ENCODE measurements around the gene ABCA5. TPM values are rescaled to one million over a fixed set of nuclear protein-coding genes. Genes with fewer than 3 reads are reported as not detected.

Gene ABCA5
- total and polyA plus RNA-seq, 10 of the 15 experiments (the other 5 are each of a cell fraction or from before 2014, with no cell fraction given) = 11.8 to 31.1 (median 18.1) TPM

DNA sequence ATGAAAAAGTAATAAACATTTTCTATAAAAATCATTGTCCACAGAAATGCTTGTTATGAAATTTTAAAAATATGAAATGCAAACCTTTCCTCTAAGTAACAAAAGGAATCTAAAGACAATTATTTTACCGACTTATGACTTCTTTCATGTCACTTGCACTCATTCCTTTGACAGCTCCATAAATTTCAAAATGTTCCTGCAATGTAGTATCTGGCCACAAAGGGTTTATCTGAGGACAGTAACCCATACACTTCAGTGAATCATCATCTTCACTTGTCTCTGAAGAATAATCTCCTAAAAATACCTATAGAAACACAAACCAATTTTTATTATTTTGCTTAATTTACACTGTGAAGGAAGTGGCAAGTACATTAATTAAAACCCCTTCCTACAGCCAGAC, 72.7 kb downstream of the ABCA5 start:
- Histone ChIP-seq H3K4me1 (ENCODE audit: control insufficient read depth, insufficient read depth, low read length) (no peaks in the 10 kb centered on the region), H2AFZ (ENCODE audit: control insufficient read depth, low read depth, low read length) (no peak overlapping the region), H3K79me2 (ENCODE audit: control insufficient read depth, insufficient read depth, low read length) (no peaks in the 10 kb centered on the region), H3K36me3 (ENCODE audit: control insufficient read depth in 2 of 2, insufficient read depth in 2 of 2, low read length in 1 of 2) (peaks cover 0 to 8% of the 10 kb centered on the region in 2 experiments; a peak in 2 of 4 replicates), H3K27me3 (replicated peaks in 1 of 2; ENCODE audit: control insufficient read depth in 2 of 2, insufficient read depth in 2 of 2, low read length in 1 of 2) (no peaks in the 10 kb centered on the region), H3K4me2 (ENCODE audit: control insufficient read depth, insufficient read depth) (no peak overlapping the region), H3K9me3 (replicated peaks; ENCODE audit: control insufficient read depth, insufficient read depth, low read length) (no peaks in the 10 kb centered on the region), H4K20me1 (ENCODE audit: control insufficient read depth, insufficient read depth) (no peaks in the 10 kb centered on the region), H3K27ac (ENCODE audit: control insufficient read depth, insufficient read depth) (no peak overlapping the region), H3K4me3 (no peak overlapping the region), H3K9ac (ENCODE audit: control insufficient read depth, insufficient read depth, low read length) (no peak overlapping the region)
- in situ Hi-C loops (cut with MboI) = no loop called here
- FAIRE-seq = no peak
- WGBS (ENCODE audit: insufficient coverage, insufficient replicate concordance, low lambda C conversion rate, missing lambda C conversion rate) = 36% methylated on average over 1 of the region's 1 CpG
- BruUV-seq (replicated peaks) = no TSS peak
- RAD21 ChIA-PET (ENCODE audit: unreplicated experiment) = no interaction called here
- CTCF ChIA-PET = interaction anchor here (0.6 to 2.2 kb wide), 4 partner anchors 8 to 1513 kb away, joined by 3 to 8 read pairs (median 4); no protein-coding TSS in a partner anchor
- ATAC-seq = no peak
- POLR2A ChIA-PET = no interaction called here
- intact Hi-C loops (cut with micrococcal nuclease; ENCODE audit: unreplicated experiment) = no loop called here
- no peak for DNase-seq (ENCODE audit: low read depth, low spot score)
- SMC1A ChIA-PET (ENCODE audit: uncharacterized antibody, unreplicated experiment) = interaction anchor here (1.1 kb wide), 1 partner anchor 479 kb away, joined by 3 read pairs; no protein-coding TSS in a partner anchor
- TF ChIP-seq ZNF274 (IDR thresholded peaks at IDR 0.05; ENCODE audit: insufficient read depth, insufficient read length) (no peak), CBX3 (IDR thresholded peaks at IDR 0.05; ENCODE audit: borderline replicate concordance, low read depth) (no peak), SIX5 (IDR thresholded peaks at IDR 0.05; ENCODE audit: low read depth, low read length, severe bottlenecking) (no peak), SMAD1 (IDR thresholded peaks at IDR 0.05; ENCODE audit: low read depth, partially characterized antibody) (no peak), CEBPB (IDR thresholded peaks at IDR 0.05; ENCODE audit: borderline replicate concordance in 1 of 2, low read depth in 2 of 2, low read length in 2 of 2) (no peak), GATAD2B (conservative IDR thresholded peaks at IDR 0.05; ENCODE audit: low read depth) (no peak), CBFB (IDR thresholded peaks at IDR 0.05; ENCODE audit: low read depth) (no peak), MYB (IDR thresholded peaks at IDR 0.05; ENCODE audit: borderline replicate concordance, low read depth, low read length) (no peak), ZBED1 (IDR thresholded peaks at IDR 0.05; ENCODE audit: borderline replicate concordance) (no peak), CHD4 (IDR thresholded peaks at IDR 0.05) (no peak), SP1 (IDR thresholded peaks at IDR 0.05; ENCODE audit: low read depth, low read length) (no peak), RFX5 (IDR thresholded peaks at IDR 0.05; ENCODE audit: low read depth, low read length) (no peak)
- TF ChIP-seq, protein P1, sequence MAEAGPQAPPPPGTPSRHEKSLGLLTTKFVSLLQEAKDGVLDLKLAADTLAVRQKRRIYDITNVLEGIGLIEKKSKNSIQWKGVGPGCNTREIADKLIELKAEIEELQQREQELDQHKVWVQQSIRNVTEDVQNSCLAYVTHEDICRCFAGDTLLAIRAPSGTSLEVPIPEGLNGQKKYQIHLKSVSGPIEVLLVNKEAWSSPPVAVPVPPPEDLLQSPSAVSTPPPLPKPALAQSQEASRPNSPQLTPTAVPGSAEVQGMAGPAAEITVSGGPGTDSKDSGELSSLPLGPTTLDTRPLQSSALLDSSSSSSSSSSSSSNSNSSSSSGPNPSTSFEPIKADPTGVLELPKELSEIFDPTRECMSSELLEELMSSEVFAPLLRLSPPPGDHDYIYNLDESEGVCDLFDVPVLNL (IDR thresholded peaks at IDR 0.05; ENCODE audit: low read depth, low read length) = no peak
- TF ChIP-seq, protein P2, sequence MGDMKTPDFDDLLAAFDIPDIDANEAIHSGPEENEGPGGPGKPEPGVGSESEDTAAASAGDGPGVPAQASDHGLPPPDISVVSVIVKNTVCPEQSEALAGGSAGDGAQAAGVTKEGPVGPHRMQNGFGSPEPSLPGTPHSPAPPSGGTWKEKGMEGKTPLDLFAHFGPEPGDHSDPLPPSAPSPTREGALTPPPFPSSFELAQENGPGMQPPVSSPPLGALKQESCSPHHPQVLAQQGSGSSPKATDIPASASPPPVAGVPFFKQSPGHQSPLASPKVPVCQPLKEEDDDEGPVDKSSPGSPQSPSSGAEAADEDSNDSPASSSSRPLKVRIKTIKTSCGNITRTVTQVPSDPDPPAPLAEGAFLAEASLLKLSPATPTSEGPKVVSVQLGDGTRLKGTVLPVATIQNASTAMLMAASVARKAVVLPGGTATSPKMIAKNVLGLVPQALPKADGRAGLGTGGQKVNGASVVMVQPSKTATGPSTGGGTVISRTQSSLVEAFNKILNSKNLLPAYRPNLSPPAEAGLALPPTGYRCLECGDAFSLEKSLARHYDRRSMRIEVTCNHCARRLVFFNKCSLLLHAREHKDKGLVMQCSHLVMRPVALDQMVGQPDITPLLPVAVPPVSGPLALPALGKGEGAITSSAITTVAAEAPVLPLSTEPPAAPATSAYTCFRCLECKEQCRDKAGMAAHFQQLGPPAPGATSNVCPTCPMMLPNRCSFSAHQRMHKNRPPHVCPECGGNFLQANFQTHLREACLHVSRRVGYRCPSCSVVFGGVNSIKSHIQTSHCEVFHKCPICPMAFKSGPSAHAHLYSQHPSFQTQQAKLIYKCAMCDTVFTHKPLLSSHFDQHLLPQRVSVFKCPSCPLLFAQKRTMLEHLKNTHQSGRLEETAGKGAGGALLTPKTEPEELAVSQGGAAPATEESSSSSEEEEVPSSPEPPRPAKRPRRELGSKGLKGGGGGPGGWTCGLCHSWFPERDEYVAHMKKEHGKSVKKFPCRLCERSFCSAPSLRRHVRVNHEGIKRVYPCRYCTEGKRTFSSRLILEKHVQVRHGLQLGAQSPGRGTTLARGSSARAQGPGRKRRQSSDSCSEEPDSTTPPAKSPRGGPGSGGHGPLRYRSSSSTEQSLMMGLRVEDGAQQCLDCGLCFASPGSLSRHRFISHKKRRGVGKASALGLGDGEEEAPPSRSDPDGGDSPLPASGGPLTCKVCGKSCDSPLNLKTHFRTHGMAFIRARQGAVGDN (IDR thresholded peaks at IDR 0.05) = no peak
- TF ChIP-seq, protein P3, sequence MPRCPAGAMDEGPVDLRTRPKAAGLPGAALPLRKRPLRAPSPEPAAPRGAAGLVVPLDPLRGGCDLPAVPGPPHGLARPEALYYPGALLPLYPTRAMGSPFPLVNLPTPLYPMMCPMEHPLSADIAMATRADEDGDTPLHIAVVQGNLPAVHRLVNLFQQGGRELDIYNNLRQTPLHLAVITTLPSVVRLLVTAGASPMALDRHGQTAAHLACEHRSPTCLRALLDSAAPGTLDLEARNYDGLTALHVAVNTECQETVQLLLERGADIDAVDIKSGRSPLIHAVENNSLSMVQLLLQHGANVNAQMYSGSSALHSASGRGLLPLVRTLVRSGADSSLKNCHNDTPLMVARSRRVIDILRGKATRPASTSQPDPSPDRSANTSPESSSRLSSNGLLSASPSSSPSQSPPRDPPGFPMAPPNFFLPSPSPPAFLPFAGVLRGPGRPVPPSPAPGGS (IDR thresholded peaks at IDR 0.05; ENCODE audit: borderline replicate concordance, insufficient read depth, low read depth, low read length, poor library complexity, severe bottlenecking) = no peak
- TF ChIP-seq, protein P4, sequence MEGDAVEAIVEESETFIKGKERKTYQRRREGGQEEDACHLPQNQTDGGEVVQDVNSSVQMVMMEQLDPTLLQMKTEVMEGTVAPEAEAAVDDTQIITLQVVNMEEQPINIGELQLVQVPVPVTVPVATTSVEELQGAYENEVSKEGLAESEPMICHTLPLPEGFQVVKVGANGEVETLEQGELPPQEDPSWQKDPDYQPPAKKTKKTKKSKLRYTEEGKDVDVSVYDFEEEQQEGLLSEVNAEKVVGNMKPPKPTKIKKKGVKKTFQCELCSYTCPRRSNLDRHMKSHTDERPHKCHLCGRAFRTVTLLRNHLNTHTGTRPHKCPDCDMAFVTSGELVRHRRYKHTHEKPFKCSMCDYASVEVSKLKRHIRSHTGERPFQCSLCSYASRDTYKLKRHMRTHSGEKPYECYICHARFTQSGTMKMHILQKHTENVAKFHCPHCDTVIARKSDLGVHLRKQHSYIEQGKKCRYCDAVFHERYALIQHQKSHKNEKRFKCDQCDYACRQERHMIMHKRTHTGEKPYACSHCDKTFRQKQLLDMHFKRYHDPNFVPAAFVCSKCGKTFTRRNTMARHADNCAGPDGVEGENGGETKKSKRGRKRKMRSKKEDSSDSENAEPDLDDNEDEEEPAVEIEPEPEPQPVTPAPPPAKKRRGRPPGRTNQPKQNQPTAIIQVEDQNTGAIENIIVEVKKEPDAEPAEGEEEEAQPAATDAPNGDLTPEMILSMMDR (IDR thresholded peaks at IDR 0.05 in 2 of 3, conservative IDR thresholded peaks at IDR 0.05 in 1 of 3; ENCODE audit: control insufficient read depth in 2 of 3, extremely low read depth in 1 of 3, insufficient read depth in 1 of 3, low read depth in 3 of 3, low read length in 3 of 3) = no peak

All from GM12878 (cell line).